H1 (cell line): ENCODE results near the gene LONRF2. TPM values are rescaled to one million over a fixed set of nuclear protein-coding genes. Genes with fewer than 3 reads are reported as not detected.
A peak's percentile ranks its signal among the peaks of the same experiment; 100 is the strongest.

Experiments
- CTCF ChIA-PET: fragments of 300-600 bp; sonication (Branson Sonifier 250); formaldehyde crosslinking; loops from one replicate; lab custom pipeline; 2021; ENCODE audit not compliant: partially characterized antibody; lab: Charles Lee
- POLR2A ChIA-PET: fragments of 300-600 bp; sonication (Branson Sonifier 250); formaldehyde crosslinking; loops from one replicate; lab custom pipeline; 2021; ENCODE audit warnings: inconsistent platforms; ENCODE audit not compliant: partially characterized antibody; lab: Charles Lee
- DNase-seq, 2 experiments: peaks; one replicate each; pipeline versions ENCODE4 v3.0.0 to v3.0.0-alpha.2; 2010 to 2022; ENCODE audit warnings: low spot score in 2 of 2, low read depth in 1 of 2, mixed read lengths in 1 of 2
- FAIRE-seq: peaks from 2 replicates; lab custom pipeline; 2011; peaks lifted over from hg19 to GRCh38; lab: Jason Lieb, UNC
- H2AFZ ChIP-seq: 2 replicates; pipeline ENCODE4 v1.8.1; 2012; ENCODE audit warnings: low read length, inconsistent platforms
- H2AK5ac ChIP-seq: 2 replicates; pipeline ENCODE4 v1.6.1; 2013; ENCODE audit warnings: low read depth, low read length
- H2BK120ac ChIP-seq: replicated peaks from 2 replicates; pipeline ENCODE3; 2013; ENCODE audit warnings: low read depth, low read length, inconsistent platforms
- H2BK12ac ChIP-seq: 2 replicates; pipeline ENCODE4 v1.6.1; 2013; ENCODE audit warnings: low read depth, low read length
- H2BK15ac ChIP-seq: 2 replicates; pipeline ENCODE4 v1.6.1; 2013; ENCODE audit warnings: low read length
- H2BK20ac ChIP-seq: 2 replicates; pipeline ENCODE4 v1.6.1; 2013; ENCODE audit warnings: low read length
- H2BK5ac ChIP-seq: 2 replicates; pipeline ENCODE4 v1.6.1; 2013; ENCODE audit warnings: low read depth, low read length
- H3K14ac ChIP-seq: 2 replicates; pipeline ENCODE4 v1.6.1; 2013; ENCODE audit warnings: inconsistent platforms; ENCODE audit not compliant: insufficient read length
- H3K18ac ChIP-seq: 2 replicates; pipeline ENCODE4 v1.6.1; 2013; ENCODE audit warnings: low read length; ENCODE audit errors: extremely low read depth
- H3K23ac ChIP-seq: 2 replicates; pipeline ENCODE4 v1.6.1; 2013; ENCODE audit warnings: inconsistent platforms; ENCODE audit not compliant: insufficient read length
- H3K23me2 ChIP-seq: 2 replicates; pipeline ENCODE4 v1.6.1; 2013; ENCODE audit warnings: low read depth, low read length
- H3K27ac ChIP-seq: 2 replicates; pipeline ENCODE4 v1.6.1; 2011; ENCODE audit warnings: low read depth, low read length, inconsistent platforms
- H3K27me3 ChIP-seq, 4 experiments: replicated peaks in 1 of 4; 1 replicate in 1 of 4; 2 replicates in 3 of 4; pipeline versions ENCODE4 v1.6.1 to v1.8.1; 2011 to 2013; ENCODE audit warnings: low read length in 3 of 4, mild to moderate bottlenecking in 3 of 4, inconsistent platforms in 2 of 4, mixed read lengths in 2 of 4, moderate library complexity in 1 of 4; ENCODE audit not compliant: control insufficient read depth in 3 of 4, insufficient read depth in 3 of 4; ENCODE audit errors: extremely low read depth in 1 of 4
- H3K36me3 ChIP-seq, 4 experiments: 2 replicates each; pipeline versions ENCODE4 v1.6.1 to v1.8.1; 2011 to 2013; ENCODE audit warnings: mild to moderate bottlenecking in 4 of 4, low read length in 3 of 4, moderate library complexity in 2 of 4, control low read depth in 1 of 4, inconsistent platforms in 1 of 4; ENCODE audit not compliant: insufficient read depth in 4 of 4, control insufficient read depth in 2 of 4
- H3K4ac ChIP-seq: replicated peaks from 2 replicates; pipeline ENCODE3; 2013; ENCODE audit warnings: low read length, low read depth, mixed read lengths, inconsistent platforms; ENCODE audit not compliant: insufficient read length
- H3K4me1 ChIP-seq, 4 experiments: replicated peaks in 1 of 4; 1 replicate in 1 of 4; 2 replicates in 3 of 4; pipeline versions ENCODE4 v1.6.1 to v1.8.1; 2011 to 2013; ENCODE audit warnings: low read length in 3 of 4, inconsistent platforms in 2 of 4, mixed read lengths in 1 of 4; ENCODE audit not compliant: insufficient read depth in 4 of 4, control insufficient read depth in 3 of 4
- H3K4me2 ChIP-seq, 2 experiments: 2 replicates each; pipeline versions ENCODE4 v1.6.1 to v1.8.1; 2011 to 2013; ENCODE audit warnings: low read depth in 2 of 2, low read length in 2 of 2, control low read depth in 1 of 2, inconsistent platforms in 1 of 2, mild to moderate bottlenecking in 1 of 2; ENCODE audit not compliant: insufficient read depth in 1 of 2
- H3K4me3 ChIP-seq, 4 experiments: fragments of 200-600, 300-600 bp in 1 of 4; sonication (generic), shearing (Covaris generic), sonication (Bioruptor Twin) in 1 of 4; 2 replicates each; pipeline versions ENCODE4 v1.5.1 to v1.8.1; 2011 to 2016; ENCODE audit warnings: low read length in 4 of 4, low read depth in 3 of 4, control low read depth in 2 of 4, inconsistent platforms in 2 of 4, mild to moderate bottlenecking in 2 of 4, mixed read lengths in 1 of 4, moderate library complexity in 1 of 4; ENCODE audit not compliant: insufficient read depth in 2 of 4; ENCODE audit errors: extremely low read depth in 1 of 4
- H3K56ac ChIP-seq: replicated peaks from 2 replicates; pipeline ENCODE3; 2013; ENCODE audit warnings: low read depth, mild to moderate bottlenecking, mixed read lengths, low read length, inconsistent platforms; ENCODE audit not compliant: insufficient read length
- H3K79me1 ChIP-seq: 2 replicates; pipeline ENCODE4 v1.6.1; 2013; ENCODE audit warnings: low read depth, low read length, control low read depth
- H3K79me2 ChIP-seq, 2 experiments: 2 replicates each; pipeline versions ENCODE4 v1.6.1 to v1.8.1; 2012 to 2013; ENCODE audit warnings: low read length in 2 of 2, mild to moderate bottlenecking in 2 of 2, inconsistent platforms in 1 of 2; ENCODE audit not compliant: insufficient read depth in 2 of 2, control insufficient read depth in 1 of 2
- H3K9ac ChIP-seq, 4 experiments: replicated peaks in 1 of 4; 1 replicate in 1 of 4; 2 replicates in 3 of 4; pipeline versions ENCODE4 v1.6.1 to v1.8.1; 2011 to 2013; ENCODE audit warnings: low read depth in 3 of 4, low read length in 3 of 4, control low read depth in 2 of 4, mild to moderate bottlenecking in 2 of 4, moderate library complexity in 2 of 4, inconsistent platforms in 1 of 4; ENCODE audit errors: extremely low read depth in 1 of 4
- H3K9me3 ChIP-seq, 2 experiments: 2 replicates each; pipeline versions ENCODE4 v1.6.1 to v1.8.1; 2012 to 2013; ENCODE audit warnings: mild to moderate bottlenecking in 2 of 2, moderate library complexity in 2 of 2, control low read depth in 1 of 2, inconsistent platforms in 1 of 2, low read depth in 1 of 2, low read length in 1 of 2, mixed read lengths in 1 of 2; ENCODE audit not compliant: insufficient read depth in 2 of 2
- H4K20me1 ChIP-seq, 2 experiments: replicated peaks in 1 of 2; 2 replicates each; pipeline versions ENCODE3 to v1.8.1; 2011 to 2013; ENCODE audit warnings: inconsistent platforms in 2 of 2, low read length in 2 of 2, mild to moderate bottlenecking in 1 of 2; ENCODE audit not compliant: insufficient read depth in 2 of 2, control insufficient read depth in 1 of 2
- H4K5ac ChIP-seq: 2 replicates; pipeline ENCODE4 v1.6.1; 2013; ENCODE audit warnings: low read length, low read depth, mixed read lengths, inconsistent platforms; ENCODE audit not compliant: insufficient read length
- H4K8ac ChIP-seq: 2 replicates; pipeline ENCODE4 v1.8.0; 2013; ENCODE audit warnings: mild to moderate bottlenecking, moderate library complexity, low read length, inconsistent platforms; ENCODE audit not compliant: insufficient read depth; ENCODE audit errors: extremely low read depth
- H4K91ac ChIP-seq: replicated peaks from 2 replicates; pipeline ENCODE3; 2013; ENCODE audit warnings: low read length, mixed read lengths, inconsistent platforms; ENCODE audit not compliant: insufficient read length
- CREB1 ChIP-seq: IDR thresholded peaks from 2 replicates; pipeline ENCODE4 v1.6.1; 2012; ENCODE audit warnings: inconsistent platforms
- CTBP2 ChIP-seq: IDR thresholded peaks from 2 replicates; pipeline ENCODE4 v1.7.0; 2011; ENCODE audit warnings: borderline replicate concordance, mild to moderate bottlenecking, moderate library complexity, mixed read lengths, low read length; ENCODE audit not compliant: insufficient read depth, insufficient read length
- HDAC2 ChIP-seq, 2 experiments: fragments of 300-600 bp in 1 of 2; sonication (generic) in 1 of 2; IDR thresholded peaks; 2 replicates each; pipeline ENCODE4 v1.6.1; 2011 to 2012; ENCODE audit warnings: low read depth in 2 of 2, low read length in 2 of 2, mild to moderate bottlenecking in 2 of 2, moderate library complexity in 2 of 2, borderline replicate concordance in 1 of 2, inconsistent platforms in 1 of 2
- MAFK ChIP-seq: IDR thresholded peaks from 2 replicates; pipeline ENCODE4 v1.6.1; 2012; ENCODE audit warnings: low read depth, mild to moderate bottlenecking, improper control_type of control experiment, low read length
- RAD21 ChIP-seq, 2 experiments: IDR thresholded peaks in 1 of 2; conservative IDR thresholded peaks in 1 of 2; 2 replicates each; pipeline ENCODE4 v1.6.1; 2011; ENCODE audit warnings: low read depth in 2 of 2, low read length in 2 of 2, improper control_type of control experiment in 1 of 2, inconsistent platforms in 1 of 2, mild to moderate bottlenecking in 1 of 2, moderate library complexity in 1 of 2
- RBBP5 ChIP-seq: IDR thresholded peaks from 2 replicates; pipeline ENCODE4 v1.7.1; 2012; ENCODE audit warnings: low read depth, mild to moderate bottlenecking, inconsistent platforms, low read length, moderate library complexity, borderline replicate concordance
- SIX5 ChIP-seq: IDR thresholded peaks from 2 replicates; pipeline ENCODE4 v1.6.1; 2011; ENCODE audit warnings: mild to moderate bottlenecking, low read depth, low read length
- SP1 ChIP-seq: IDR thresholded peaks from 2 replicates; pipeline ENCODE4 v1.6.1; 2011; ENCODE audit warnings: low read depth, low read length
- SP4 ChIP-seq: IDR thresholded peaks from 2 replicates; pipeline ENCODE4 v1.6.1; 2012; ENCODE audit warnings: low read length, inconsistent platforms
- TAF1 ChIP-seq: IDR thresholded peaks from 2 replicates; pipeline ENCODE4 v1.6.1; 2011; ENCODE audit warnings: mild to moderate bottlenecking, low read depth, low read length
- YY1 ChIP-seq: IDR thresholded peaks from 2 replicates; pipeline ENCODE4 v1.6.1; 2011; ENCODE audit warnings: low read depth, mild to moderate bottlenecking, low read length
- WGBS, 2 experiments: shearing (Covaris generic) in 1 of 2; methylation state at CpG; one replicate each; pipeline versions ENCODE4 v1.1.6 to v1.1.7; 2013 to 2015; ENCODE audit warnings: low lambda C conversion rate in 2 of 2, mixed read lengths in 2 of 2, inconsistent platforms in 1 of 2, low coverage in 1 of 2, missing lambda C conversion rate in 1 of 2; ENCODE audit not compliant: insufficient replicate concordance in 2 of 2, insufficient coverage in 1 of 2, insufficient read length in 1 of 2; ENCODE audit errors: extremely low coverage in 1 of 2, missing lambda C conversion rate in 1 of 2; 5-methylcytosine and 5-hydroxymethylcytosine counted together
- polyA plus RNA-seq, 7 experiments: library from polyadenylated mRNA; depleted of rRNA in 3 of 7; stranded (reverse) in 5 of 7; unstranded in 2 of 7; fragments of >200 nt in 5 of 7; fragments of 200-250 nt in 2 of 7; gene quantifications; 1 replicate in 5 of 7; 2 replicates in 1 of 7; 4 replicates in 1 of 7; pipeline versions ENCODE4 v1.2.1 to v1.2.3, GENCODE V29; 2011 to 2013; ENCODE audit warnings: missing spikeins in 2 of 7, mixed read lengths in 2 of 7
- total RNA-seq: library from RNA; stranded (reverse); fragmentation: NEBNext Ultra II Directional; extraction: Animal tissue kit (Norgen Biotek cat#: 25700); gene quantifications from 2 replicates; pipeline ENCODE4 v1.2.1, GENCODE V29; 2021

The LONRF2 gene
- total and polyA plus RNA-seq, 2 of the 8 experiments (the other 6 are each of a cell fraction or from before 2014, with no cell fraction given), result 0.24 to 0.74 TPM

GRCh38 chr2:100246163-100247145 lies 75.8 kb downstream of the LONRF2 start:
- Histone ChIP-seq H3K27ac (no peak overlapping the region), H3K9ac (no peak overlapping the region), H3K4ac (peak overlapping the region; percentile 62), H3K56ac (no peak overlapping the region), H4K20me1 (peaks cover 0 to 3% of the 10 kb centered on the region in 2 experiments), H3K4me2 (no peak overlapping the region), H2BK5ac (no peak overlapping the region; the same call in 1 of the 2 replicates), H3K79me2 (no peaks in the 10 kb centered on the region), H3K23me2 (peaks cover 3% of the 10 kb centered on the region; the same call in 1 of the 2 replicates), H3K14ac (no peak overlapping the region), H2BK120ac (no peak overlapping the region), H2BK15ac (peak overlapping the region; percentile 46; the same call in 1 of the 2 replicates), H3K23ac (no peak overlapping the region), H4K8ac (0 out of 2 replicates have a peak overlapping the region, but pooled peaks have one; percentile 59), H3K4me3 (no peak overlapping the region), H4K91ac (peak overlapping the region; percentile 22), H3K4me1 (peaks cover 0 to 2% (median 0%) of the 10 kb centered on the region in 4 experiments; a peak in 1 of 7 replicates), H2AFZ (0 out of 2 replicates have a peak overlapping the region, but pooled peaks have one; percentile 11), H3K27me3 (no peaks in the 10 kb centered on the region; a peak in 1 of 7 replicates), H2BK20ac (peak overlapping the region; percentile 62), H3K36me3 (no peaks in the 10 kb centered on the region), H3K79me1 (no peaks in the 10 kb centered on the region), H2BK12ac (peak overlapping the region; percentile 99), H2AK5ac (peak overlapping the region; percentile 98; the same call in 1 of the 2 replicates), H3K18ac (no peak overlapping the region; the same call in 1 of the 2 replicates), H3K9me3 (no peaks in the 10 kb centered on the region), H4K5ac (no peak overlapping the region)
- ChIA-PET POLR2A (no interaction called here), CTCF (interaction anchor here (0.6 to 11.8 kb wide), 51 partner anchors 10 to 693 kb away, joined by 3 to 178 read pairs (median 3); no protein-coding TSS in a partner anchor)
- WGBS, 2 experiments, result 90% methylated on average over 25 of the region's 28 CpGs; no CpG with 5 or more reads in 1 of the 2 experiments
- FAIRE-seq, result peak; percentile 45
- no peak for DNase-seq
- TF ChIP-seq SIX5, result no peak
- no peak for TF ChIP-seq TAF1
- no peak for TF ChIP-seq RBBP5
- peak; percentile 34 to 56; a peak in 3 of 4 replicates for TF ChIP-seq RAD21 (IDR thresholded peaks at IDR 0.05 in 1 of 2, conservative IDR thresholded peaks at IDR 0.05 in 1 of 2; ENCODE audit: low read depth in 2 of 2, low read length in 2 of 2)
- no peak for TF ChIP-seq YY1
- no peak for TF ChIP-seq SP1
- TF ChIP-seq HDAC2 (IDR thresholded peaks at IDR 0.05; ENCODE audit: borderline replicate concordance in 1 of 2, low read depth in 2 of 2, low read length in 2 of 2), result no peak
- TF ChIP-seq MAFK, result no peak
- TF ChIP-seq CREB1, result no peak
- no peak for TF ChIP-seq CTBP2
- no peak for TF ChIP-seq SP4
